NCI-H128 (cell line): Measurements from ENCODE around the gene REG1B.

Experiments used
- DNase-seq: peaks from one replicate; lab custom pipeline; 2025; ENCODE audit not compliant: unreplicated experiment; lab: John Stamatoyannopoulos, UW

The REG1B gene

GRCh38 chr2:79087785-79088364 lies at the start of gene REG1B:
Gene REG1B (minus strand): TSS chr2:79087993. CDS start chr2:79087612, 381 bp downstream.
- DNase-seq: no peak

- no peak for DNase-seq
Observed at GRCh38 chr2:79131687-79132086, 43.9 kb upstream of the REG1B start.

GRCh38 chr2:79129804-79130203 lies 42.0 kb upstream of the REG1B start:
- no peak for DNase-seq

- no peak for DNase-seq
Observed at GRCh38 chr2:79129260-79129659, 41.5 kb upstream of the REG1B start.

- no peak for DNase-seq
Observed at GRCh38 chr2:79128406-79128805, 40.6 kb upstream of the REG1B start.

- DNase-seq: no peak
Observed at GRCh38 chr2:79125721-79125985, 37.9 kb upstream of the REG1B start.

- no peak for DNase-seq
Observed at GRCh38 chr2:79124907-79125720, 37.3 kb upstream of the REG1B start.

GRCh38 chr2:79122676-79123075 lies 34.9 kb upstream of the REG1B start:
- DNase-seq: no peak

- no peak for DNase-seq
Observed at GRCh38 chr2:79120194-79120713, 32.5 kb upstream of the REG1B start, which contains the start of gene REG1A. Gene REG1A (plus strand): TSS chr2:79120488. CDS start chr2:79120862, 374 bp downstream.

GRCh38 chr2:79116997-79117928 lies 29.5 kb upstream of the REG1B start:
- no peak for DNase-seq

- no peak for DNase-seq
Observed at GRCh38 chr2:79114797-79115494, 27.2 kb upstream of the REG1B start.

GRCh38 chr2:79112269-79112668 lies 24.5 kb upstream of the REG1B start:
- DNase-seq: no peak

GRCh38 chr2:79105259-79105658 lies 17.5 kb upstream of the REG1B start:
- DNase-seq: no peak

- DNase-seq: no peak
Observed at GRCh38 chr2:79103214-79103613, 15.4 kb upstream of the REG1B start.

GRCh38 chr2:79101024-79101423 lies 13.2 kb upstream of the REG1B start:
- no peak for DNase-seq

- DNase-seq: no peak
Observed at GRCh38 chr2:79100285-79100684, 12.5 kb upstream of the REG1B start.

- no peak for DNase-seq
Observed at GRCh38 chr2:79099140-79099686, 11.4 kb upstream of the REG1B start.

GRCh38 chr2:79097843-79098242 lies 10.1 kb upstream of the REG1B start:
- no peak for DNase-seq

GRCh38 chr2:79090693-79091092 lies 2.9 kb upstream of the REG1B start:
- DNase-seq: no peak

GRCh38 chr2:79086255-79086654 lies 1.5 kb downstream of the REG1B start:
- no peak for DNase-seq

- no peak for DNase-seq
Observed at GRCh38 chr2:79085382-79085781, 2.4 kb downstream of the REG1B start.
